ENCODE data around the gene ZNF718. TPM values are rescaled to one million over a fixed set of nuclear protein-coding genes. Genes with fewer than 3 reads are reported as not detected.
"Not testable (repeated sequence)": the region's sequence is repeated elsewhere in the genome, so short reads cannot be mapped to it uniquely, and the experiment has no call there.

ZNF718 gene
- total and polyA plus RNA-seq, 10 of the 15 experiments (the other 5 are each of a cell fraction or from before 2014, with no cell fraction given) = 1.1 to 7.0 (median 3.9) TPM

- Histone ChIP-seq H2AFZ (ENCODE audit: control insufficient read depth, low read depth, low read length) (no peak overlapping the region), H3K9me3 (replicated peaks; ENCODE audit: control insufficient read depth, insufficient read depth, low read length) (peaks cover 9% of the 10 kb centered on the region), H3K9ac (ENCODE audit: control insufficient read depth, insufficient read depth, low read length) (no peak overlapping the region), H3K27me3 (replicated peaks in 1 of 2; ENCODE audit: control insufficient read depth in 2 of 2, insufficient read depth in 2 of 2, low read length in 1 of 2) (no peaks in the 10 kb centered on the region), H3K4me2 (ENCODE audit: control insufficient read depth, insufficient read depth) (no peak overlapping the region), H4K20me1 (ENCODE audit: control insufficient read depth, insufficient read depth) (no peaks in the 10 kb centered on the region), H3K79me2 (ENCODE audit: control insufficient read depth, insufficient read depth, low read length) (no peaks in the 10 kb centered on the region), H3K36me3 (ENCODE audit: control insufficient read depth in 2 of 2, insufficient read depth in 2 of 2, low read length in 1 of 2) (no peaks in the 10 kb centered on the region), H3K4me1 (ENCODE audit: control insufficient read depth, insufficient read depth, low read length) (no peaks in the 10 kb centered on the region), H3K4me3 (no peak overlapping the region), H3K27ac (ENCODE audit: control insufficient read depth, insufficient read depth) (no peak overlapping the region)
- no TSS peak for BruUV-seq (replicated peaks)
- ATAC-seq (no peak), DNase-seq (ENCODE audit: low read depth, low spot score) (no peak), FAIRE-seq (peak; percentile 81)
- ChIA-PET SMC1A (ENCODE audit: uncharacterized antibody, unreplicated experiment) (no interaction called here), RAD21 (ENCODE audit: unreplicated experiment) (no interaction called here), POLR2A (no interaction called here), CTCF (no interaction called here)
- intact Hi-C loops (cut with micrococcal nuclease; ENCODE audit: unreplicated experiment) (no loop called here), in situ Hi-C loops (cut with MboI) (no loop called here)
- TF ChIP-seq BCL3 (IDR thresholded peaks at IDR 0.05; ENCODE audit: borderline replicate concordance, insufficient read depth, low read depth, low read length, poor library complexity, severe bottlenecking) (peak; percentile 18), PBX3 (IDR thresholded peaks at IDR 0.05; ENCODE audit: insufficient replicate concordance, low read depth, low read length) (peak; percentile 14), PAX5 (IDR thresholded peaks at IDR 0.05; ENCODE audit: borderline replicate concordance, low read depth, low read length) (no peak), SREBF2 (IDR thresholded peaks at IDR 0.05; ENCODE audit: low read length) (no peak), E2F4 (IDR thresholded peaks at IDR 0.05; ENCODE audit: low read depth, low read length) (no peak), CHD4 (IDR thresholded peaks at IDR 0.05) (no peak)
- 50% methylated on average over 4 of the region's 4 CpGs for WGBS (ENCODE audit: insufficient coverage, insufficient replicate concordance, low lambda C conversion rate, missing lambda C conversion rate)
These were observed 81.8 kb downstream of the ZNF718 start for GRCh38 chr4:206054-206453.

- H3K79me2 ChIP-seq (ENCODE audit: control insufficient read depth, insufficient read depth, low read length); H3K9ac ChIP-seq (ENCODE audit: control insufficient read depth, insufficient read depth, low read length); H2AFZ ChIP-seq (ENCODE audit: control insufficient read depth, low read depth, low read length); H3K27me3 ChIP-seq (replicated peaks in 1 of 2; ENCODE audit: control insufficient read depth in 2 of 2, insufficient read depth in 2 of 2, low read length in 1 of 2); SMC1A ChIA-PET (ENCODE audit: uncharacterized antibody, unreplicated experiment); H3K27ac ChIP-seq (ENCODE audit: control insufficient read depth, insufficient read depth); intact Hi-C loops (cut with micrococcal nuclease; ENCODE audit: unreplicated experiment); in situ Hi-C loops (cut with MboI); H3K4me2 ChIP-seq (ENCODE audit: control insufficient read depth, insufficient read depth); POLR2A ChIA-PET; H3K4me3 ChIP-seq; H3K4me1 ChIP-seq (ENCODE audit: control insufficient read depth, insufficient read depth, low read length); FAIRE-seq; DNase-seq (ENCODE audit: low read depth, low spot score); H4K20me1 ChIP-seq (ENCODE audit: control insufficient read depth, insufficient read depth); RAD21 ChIA-PET (ENCODE audit: unreplicated experiment); ATAC-seq; H3K36me3 ChIP-seq (ENCODE audit: control insufficient read depth in 2 of 2, insufficient read depth in 2 of 2, low read length in 1 of 2); BruUV-seq (replicated peaks); CTCF ChIA-PET: not testable (repeated sequence)
- H3K9me3 ChIP-seq (replicated peaks; ENCODE audit: control insufficient read depth, insufficient read depth, low read length) = peaks cover 15% of the 10 kb centered on the region
- 23% methylated on average over 3 of the region's 3 CpGs for WGBS (ENCODE audit: insufficient coverage, insufficient replicate concordance, low lambda C conversion rate, missing lambda C conversion rate)
These were observed 84.3 kb downstream of the ZNF718 start for GRCh38 chr4:208416-209096.

Measured in GM12878 (cell line).